NCI-H187 (cell line): ENCODE results near the gene PI16.
A peak's percentile ranks its signal among the peaks of the same experiment; 100 is the strongest.
"Not testable (repeated sequence)": the region's sequence is repeated elsewhere in the genome, so short reads cannot be mapped to it uniquely, and the experiment has no call there.

Experiments
- DNase-seq, 2 experiments: peaks; one replicate each; lab custom pipeline; 2025; lab: John Stamatoyannopoulos, UW

Gene PI16

GRCh38 chr6:36975231-36976006, 20.9 kb downstream of the PI16 start:
- no peak for DNase-seq

GRCh38 chr6:36976007-36976264, 21.4 kb downstream of the PI16 start:
- no peak for DNase-seq

- DNase-seq = no peak
Measured at GRCh38 chr6:36976509-36976908, 22.0 kb downstream of the PI16 start.

GRCh38 chr6:36976931-36977330, 22.4 kb downstream of the PI16 start:
- DNase-seq = no peak

DNA sequence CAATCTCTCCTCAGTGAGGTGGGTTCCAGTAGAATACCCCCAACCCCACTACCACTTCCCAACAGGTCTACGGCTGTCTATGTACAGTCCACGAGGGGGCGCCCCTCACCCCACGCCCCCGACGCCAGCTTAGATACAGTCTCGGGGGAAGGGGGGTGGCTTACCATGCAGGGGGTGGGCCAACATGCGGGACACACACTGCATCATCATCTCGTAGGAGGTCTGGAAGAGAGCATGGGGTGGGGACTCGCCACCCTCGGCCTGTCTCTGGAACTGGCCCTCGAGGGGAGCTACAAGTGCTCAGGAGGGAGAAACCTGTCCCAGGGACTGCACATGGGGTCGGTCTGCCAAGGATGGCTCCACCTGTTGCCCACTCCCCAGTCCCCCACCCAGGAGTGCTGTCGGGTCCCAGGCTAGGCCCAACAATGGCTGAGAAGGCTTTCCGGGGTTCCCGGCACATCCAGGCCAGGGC, 23.0 kb downstream of the PI16 start:
- no peak for DNase-seq

- DNase-seq = no peak
Measured at GRCh38 chr6:36978421-36979346, 24.1 kb downstream of the PI16 start.

GRCh38 chr6:36979347-36979742, 24.8 kb downstream of the PI16 start:
- DNase-seq = peak in 1 of 2 experiments; percentile 16

- DNase-seq = no peak
Measured at GRCh38 chr6:36980129-36980528, 25.6 kb downstream of the PI16 start.

GRCh38 chr6:36980876-36981619, 26.5 kb downstream of the PI16 start:
- no peak for DNase-seq

GRCh38 chr6:36983538-36983937, 29.0 kb downstream of the PI16 start:
- DNase-seq = no peak

DNA sequence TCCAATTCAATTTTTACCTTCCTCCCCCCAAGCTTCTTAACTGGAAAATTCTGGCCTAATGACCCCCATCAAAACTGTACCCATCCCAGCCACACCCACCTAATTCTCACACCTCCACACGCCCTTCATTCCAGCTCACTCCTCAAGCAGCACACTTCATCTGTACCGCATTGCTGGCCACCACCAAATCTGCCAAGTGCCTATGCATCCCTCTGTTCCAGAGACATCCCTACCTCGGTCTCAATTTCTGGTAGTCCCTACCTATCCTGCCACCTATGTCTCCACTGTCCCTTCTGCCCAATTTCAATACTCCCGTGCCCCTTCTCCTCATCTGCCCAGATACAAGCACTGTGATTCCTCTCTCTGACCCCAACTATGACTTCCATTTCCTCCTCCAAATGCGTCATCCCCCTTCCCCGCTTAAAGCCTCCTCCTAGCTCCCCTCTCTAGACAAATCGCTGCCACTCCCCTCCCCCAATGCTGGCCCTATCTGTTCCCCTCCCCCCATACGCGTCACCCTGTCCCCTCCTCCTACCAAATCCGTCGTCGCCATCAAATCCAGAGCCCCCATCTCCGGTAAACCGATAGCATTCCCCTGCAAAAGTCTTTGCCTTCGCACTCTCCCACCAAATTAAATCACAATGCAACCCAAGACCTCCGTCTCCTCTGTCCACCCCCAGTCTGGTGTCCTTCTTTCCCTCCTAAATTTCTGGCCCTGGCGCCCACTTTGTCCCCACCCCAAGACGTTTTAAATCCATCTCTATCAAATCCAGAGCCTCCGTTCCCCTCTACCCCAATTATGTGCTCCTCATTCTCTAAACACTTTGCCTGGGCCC, 30.3 kb downstream of the PI16 start:
- no peak for DNase-seq

DNA sequence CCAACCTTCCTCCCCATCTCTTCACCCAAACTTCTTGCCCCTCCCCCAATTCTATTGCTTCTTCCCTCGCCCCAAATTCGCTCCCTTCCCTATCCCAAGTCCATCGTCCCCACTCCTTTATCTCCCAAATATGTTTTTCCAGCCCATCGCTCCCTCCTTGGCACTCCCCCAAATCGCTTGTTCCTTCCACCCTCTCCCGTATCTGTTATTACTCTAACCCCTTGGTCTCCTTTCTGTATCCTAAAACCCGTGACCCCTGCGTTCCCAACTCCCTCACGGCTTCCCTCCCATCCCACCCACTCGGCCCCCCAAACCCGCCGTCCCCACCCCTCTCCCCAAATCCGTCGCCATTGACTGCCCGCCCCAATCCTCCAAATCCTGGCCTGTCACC, 30.9 kb downstream of the PI16 start:
- DNase-seq = no peak

GRCh38 chr6:36985808-36986703, 31.5 kb downstream of the PI16 start, which contains the start of gene MTCH1:
MTCH1 (minus strand) TSS chr6:36986196; CDS start chr6:36986173, 23 bp downstream.
- DNase-seq = peak; percentile 71 to 90

GRCh38 chr6:36986704-36987047, 32.1 kb downstream of the PI16 start:
- DNase-seq = no peak

DNA sequence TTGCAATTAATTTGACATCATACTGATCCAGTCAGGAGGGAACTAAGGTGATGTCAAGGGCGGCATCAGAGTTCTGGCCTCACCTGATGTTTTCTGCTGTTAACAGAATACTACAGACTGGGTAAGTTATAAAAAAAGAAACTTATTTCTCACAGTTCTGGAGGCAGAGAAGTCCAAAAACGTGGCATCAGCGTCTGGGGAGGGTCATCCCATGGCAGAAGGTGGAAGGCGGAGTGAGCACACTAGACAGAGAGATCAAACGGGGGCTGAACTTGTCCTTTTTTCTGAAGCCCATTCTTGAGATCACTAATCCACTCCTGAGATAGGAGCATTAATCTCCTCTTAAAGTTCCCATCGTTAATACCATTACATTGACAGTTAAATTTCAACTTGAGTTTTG, 34.7 kb downstream of the PI16 start:
- DNase-seq = no peak

- DNase-seq = not testable (repeated sequence)
Measured at GRCh38 chr6:36990401-36990800, 35.9 kb downstream of the PI16 start.

GRCh38 chr6:36997811-36998722, 43.5 kb downstream of the PI16 start:
- DNase-seq = peak in 1 of 2 experiments; percentile 48

DNA sequence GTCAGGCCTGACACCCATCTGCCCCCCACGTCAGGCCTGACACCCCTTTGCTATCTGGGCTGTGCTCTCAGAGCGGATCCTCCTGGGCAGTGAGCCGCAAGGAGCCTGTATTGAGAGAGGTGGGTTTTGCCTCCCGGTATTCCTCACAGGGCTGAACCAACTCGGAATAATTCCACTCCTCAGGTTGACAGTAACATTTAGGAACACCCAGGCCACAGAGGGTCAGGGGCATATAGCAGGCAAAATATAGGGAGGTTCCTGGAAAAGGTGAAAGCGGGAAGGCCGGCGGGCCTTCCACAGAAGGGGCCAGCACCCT, 44.1 kb downstream of the PI16 start:
- no peak for DNase-seq

DNA sequence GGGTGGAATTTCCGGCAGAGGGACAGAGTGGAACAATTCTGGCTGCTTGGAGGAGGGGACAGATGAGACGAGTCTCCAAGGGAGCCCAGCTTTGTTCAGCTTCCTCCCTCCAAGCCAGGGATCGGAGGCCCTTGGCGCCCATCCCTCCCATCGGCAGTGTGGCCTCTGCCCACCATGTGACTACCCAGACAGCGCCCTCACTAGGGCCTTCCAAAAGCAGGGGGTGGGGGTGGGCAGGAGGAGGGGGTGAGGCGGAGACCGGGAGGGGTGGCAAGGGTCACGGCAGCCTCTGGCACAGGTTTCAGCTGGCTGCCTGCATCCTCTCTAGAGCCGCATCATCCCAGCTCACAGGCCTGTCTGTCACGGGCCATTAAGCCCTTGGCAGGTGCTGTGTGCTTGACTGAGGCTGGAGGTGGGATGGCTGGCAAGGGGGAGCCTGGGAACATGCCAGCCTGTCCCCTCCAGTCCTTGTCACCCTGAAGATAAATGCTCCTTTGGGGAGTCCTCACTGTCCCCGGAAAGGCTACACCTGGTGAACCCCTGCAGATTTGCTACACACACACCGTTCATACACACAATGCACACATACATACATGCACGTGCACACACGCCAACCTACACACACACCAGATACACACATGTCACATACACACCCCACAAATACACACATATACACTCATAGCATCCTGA, 44.7 kb downstream of the PI16 start:
- DNase-seq = peak; percentile 86 to 89
